HL-60/S4 treated with retinoic acid at 250 ng/mL for 4 days and 3 days (cell line): ENCODE data around the gene ELL3.
"Not testable (repeated sequence)": the region's sequence is repeated elsewhere in the genome, so short reads cannot be mapped to it uniquely, and the experiment has no call there.

Experiments
- in situ Hi-C: fragments of 300-500 bp; cut with MboI; formaldehyde crosslinking; loops from 2 replicates; pipeline ENCODE4 v1.7.0; 2022; ENCODE audit warnings: low sequenced_read_pairs

ELL3 gene

GRCh38 chr15:43791993-43792760 is 15.4 kb upstream of the ELL3 start, which contains the start of gene SERF2:
TSS of gene SERF2 (plus strand) at chr15:43792320. CDS start at chr15:43792377, 57 bp downstream.
- in situ Hi-C loops, result no loop called here

GRCh38 chr15:43789409-43789808 is 12.6 kb upstream of the ELL3 start:
- in situ Hi-C loops, result no loop called here

GRCh38 chr15:43779016-43779415 is 2.2 kb upstream of the ELL3 start:
- in situ Hi-C loops, result no loop called here

GRCh38 chr15:43777267-43777914 is 625 bp upstream of the ELL3 start:
- in situ Hi-C loops, result no loop called here

- in situ Hi-C loops, result no loop called here
These were observed 557 bp downstream of the ELL3 start for GRCh38 chr15:43776101-43776717.

- in situ Hi-C loops, result no loop called here
These were observed 1.3 kb downstream of the ELL3 start for GRCh38 chr15:43775411-43775965.

- in situ Hi-C loops, result no loop called here
These were observed 2.7 kb downstream of the ELL3 start for GRCh38 chr15:43774062-43774461.

- in situ Hi-C loops, result no loop called here
These were observed 4.1 kb downstream of the ELL3 start for GRCh38 chr15:43772624-43773023.

DNA sequence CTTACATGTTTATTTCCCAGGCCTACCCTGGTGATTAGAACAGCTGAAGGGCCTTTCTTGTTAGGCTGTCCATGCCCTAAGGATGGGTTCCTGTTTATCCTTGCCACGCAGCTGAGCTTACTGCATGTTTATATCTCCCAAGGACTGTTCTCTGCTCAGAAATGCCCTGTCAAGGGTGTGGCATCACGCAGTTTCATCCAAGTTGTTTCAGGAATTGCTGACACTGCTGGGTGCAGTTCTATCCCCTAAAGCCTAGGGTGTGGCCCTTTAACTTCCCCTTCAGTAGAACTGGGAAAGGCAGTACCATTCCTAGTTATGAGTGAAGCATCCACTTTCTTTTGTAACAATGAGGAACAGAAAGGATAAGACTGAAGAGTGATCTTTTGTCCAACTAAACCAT is 5.0 kb downstream of the ELL3 start:
- in situ Hi-C loops, result no loop called here

DNA sequence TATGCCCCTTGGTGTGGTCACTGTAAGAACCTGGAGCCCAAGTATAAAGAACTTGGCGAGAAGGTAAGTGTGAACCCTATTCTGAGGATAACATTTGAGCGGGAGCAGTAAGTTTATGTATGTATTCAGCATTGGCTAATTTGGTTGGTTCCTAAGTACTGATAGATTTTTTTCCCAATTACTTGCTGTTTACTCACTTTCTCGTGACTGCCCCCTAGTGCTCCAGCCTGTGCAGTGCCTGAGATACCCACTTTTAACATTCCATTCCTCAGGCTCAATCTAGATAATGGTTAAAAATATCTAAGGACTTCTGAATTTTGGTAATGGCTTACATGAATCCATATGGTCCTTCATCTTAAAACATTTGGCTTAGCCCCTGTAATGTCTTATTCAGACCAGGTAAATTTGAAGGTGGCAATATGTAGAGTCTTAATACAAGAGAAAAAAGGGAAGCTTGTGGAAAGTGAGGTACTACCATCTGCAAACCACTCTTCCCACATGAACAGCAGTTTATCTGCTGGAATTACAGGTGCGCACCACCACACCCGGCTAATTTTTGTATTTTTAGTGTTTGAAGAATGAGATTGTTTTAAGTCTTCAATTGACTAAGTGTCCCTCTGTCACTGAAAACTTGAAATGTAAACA is 7.1 kb downstream of the ELL3 start:
- in situ Hi-C loops, result no loop called here

- in situ Hi-C loops, result no loop called here
These were observed 12.8 kb downstream of the ELL3 start for GRCh38 chr15:43763819-43764446.

DNA sequence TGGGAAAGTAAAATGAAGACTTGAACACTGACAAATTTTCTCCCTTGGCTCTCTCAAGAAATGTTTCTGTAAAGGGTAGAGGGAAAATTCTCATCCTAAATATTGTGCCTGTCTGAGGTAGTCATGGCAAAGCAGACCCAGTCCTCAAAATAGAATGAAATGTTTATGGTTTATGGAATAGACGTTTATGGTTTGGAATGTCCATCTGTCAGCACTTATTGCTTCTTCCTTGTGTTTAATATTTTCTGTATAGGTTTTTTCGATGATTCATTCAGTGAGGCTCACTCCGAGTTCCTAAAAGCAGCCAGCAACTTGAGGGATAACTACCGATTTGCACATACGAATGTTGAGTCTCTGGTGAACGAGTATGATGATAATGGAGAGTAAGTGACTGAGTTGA is 13.9 kb downstream of the ELL3 start:
- in situ Hi-C loops, result no loop called here

GRCh38 chr15:43751885-43752284 is 24.9 kb downstream of the ELL3 start:
- in situ Hi-C loops, result no loop called here

DNA sequence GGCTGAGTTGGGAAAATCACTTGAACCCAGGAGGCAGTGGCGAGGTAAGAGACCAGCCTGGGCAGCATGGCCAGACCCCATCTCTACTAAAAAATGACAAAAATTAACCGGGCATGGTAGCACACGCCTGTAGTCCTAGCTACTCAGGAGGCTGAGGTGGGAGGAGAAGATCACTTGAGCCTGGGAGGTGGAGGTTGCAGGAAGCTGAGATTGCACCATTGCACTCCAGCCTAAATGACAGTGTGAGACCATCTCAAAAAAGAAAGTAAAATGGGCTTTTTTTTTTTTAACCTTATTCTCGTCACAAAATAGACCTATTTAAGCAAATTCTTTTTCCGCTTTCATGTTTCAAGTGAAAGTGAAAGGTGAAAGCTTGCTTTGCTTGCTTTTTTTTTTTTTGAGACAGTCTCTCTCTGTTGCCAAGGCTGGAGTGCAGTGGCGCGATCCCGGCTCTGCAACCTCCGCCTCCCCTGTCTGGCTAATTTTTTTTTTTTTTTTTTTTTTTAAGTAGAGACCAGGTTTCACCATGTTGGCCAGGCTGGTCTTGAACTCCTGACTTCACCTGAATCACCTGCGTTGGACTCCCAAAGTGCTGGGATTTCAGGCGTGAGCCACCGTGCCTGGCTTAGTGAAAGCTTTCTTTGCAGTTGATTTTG is 26.9 kb downstream of the ELL3 start:
- in situ Hi-C loops, result no loop called here

GRCh38 chr15:43748376-43748775 is 28.4 kb downstream of the ELL3 start:
- in situ Hi-C loops, result no loop called here

GRCh38 chr15:43746903-43747309 is 29.9 kb downstream of the ELL3 start:
- in situ Hi-C loops, result not testable (repeated sequence)

- in situ Hi-C loops, result not testable (repeated sequence)
These were observed 30.4 kb downstream of the ELL3 start, which contains the start of gene PDIA3 for GRCh38 chr15:43746245-43746902. TSS of gene PDIA3 (plus strand) at chr15:43746438. CDS start at chr15:43746540, 102 bp downstream.

- in situ Hi-C loops, result no loop called here
These were observed 41.4 kb downstream of the ELL3 start for GRCh38 chr15:43735416-43735815.

GRCh38 chr15:43728053-43728725 is 48.6 kb downstream of the ELL3 start:
- in situ Hi-C loops, result not testable (repeated sequence)
